ENCODE measurements around the gene HSDL2. TPM values are rescaled to one million over a fixed set of nuclear protein-coding genes. Genes with fewer than 3 reads are reported as not detected.

HSDL2 gene
- total and polyA plus RNA-seq, 2 of the 4 experiments (the other 2 are of a cell fraction) = 17.7 to 65.8 TPM

DNA sequence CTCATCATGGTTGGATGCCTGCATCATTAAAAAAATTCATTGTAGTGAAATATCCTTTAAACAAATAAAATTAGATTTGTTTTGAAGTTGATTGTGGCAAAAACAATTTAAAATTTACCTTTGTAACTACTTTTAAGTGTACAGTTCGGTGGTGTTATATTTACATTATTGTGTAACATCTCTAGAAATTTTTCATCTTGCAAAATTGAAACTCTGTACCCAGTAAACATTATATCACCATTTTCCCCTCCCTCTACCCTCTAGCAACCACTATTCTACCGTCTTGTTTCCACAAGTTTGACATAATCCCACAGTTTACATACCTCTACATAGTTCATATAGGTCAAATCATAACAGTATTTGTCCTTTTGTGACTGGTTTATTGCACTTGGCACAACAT lies 104.7 kb downstream of the HSDL2 start:
- no peak overlapping the region for H2BK20ac ChIP-seq (ENCODE audit: low read depth, low read length)
- no peak overlapping the region for H2BK15ac ChIP-seq (ENCODE audit: low read depth, low read length)
- dilution Hi-C loops (cut with HindIII; ENCODE audit: low sequenced_read_pairs, unreplicated experiment) (no loop called here), intact Hi-C loops (cut with micrococcal nuclease) (loop anchor here (5.0 kb wide), 1 partner anchor 73 kb away; no protein-coding TSS in a partner anchor), in situ Hi-C loops (cut with MboI; ENCODE audit: low sequenced_read_pairs) (no loop called here)
- CTCF ChIA-PET = no interaction called here
- no peak overlapping the region for H3K18ac ChIP-seq (ENCODE audit: low read depth, low read length)
- no CpG with 5 or more reads among the region's 2 CpGs for WGBS, 2 experiments (ENCODE audit: extremely low coverage in 2 of 2, insufficient read length in 1 of 2)
- no peak overlapping the region for H3K9ac ChIP-seq (ENCODE audit: low read depth, low read length)
- H3K27ac ChIP-seq (ENCODE audit: insufficient read depth, low read length) = no peak overlapping the region
- H2BK120ac ChIP-seq (ENCODE audit: low read depth, low read length) = no peak overlapping the region
- H3K4ac ChIP-seq (ENCODE audit: low read depth, low read length) = no peak overlapping the region
- H3K9me1 ChIP-seq (ENCODE audit: insufficient read depth, low read length) = peaks cover 5% of the 10 kb centered on the region; the same call in 1 of the 2 replicates
- no peak overlapping the region for H2AFZ ChIP-seq (replicated peaks; ENCODE audit: low read length, poor library complexity)
- H3K9me3 ChIP-seq (ENCODE audit: control insufficient read depth, insufficient read depth, low read length) = no peaks in the 10 kb centered on the region
- H3K27me3 ChIP-seq (ENCODE audit: control insufficient read depth, insufficient read depth, low read length) = no peaks in the 10 kb centered on the region
- H4K8ac ChIP-seq (ENCODE audit: low read depth in 2 of 2, low read length in 2 of 2) = no peak overlapping the region
- H3K4me2 ChIP-seq (ENCODE audit: low read depth, low read length) = no peak overlapping the region
- POLR2A ChIA-PET (ENCODE audit: unreplicated experiment) = no interaction called here
- no TSS peak for BruUV-seq (replicated peaks)
- 0 out of 2 replicates have a peak, but pooled peaks cover 1% of the 10 kb centered on the region for H3K36me3 ChIP-seq (ENCODE audit: control insufficient read depth, insufficient read depth, low read length)
- H3K14ac ChIP-seq (replicated peaks; ENCODE audit: low read depth, low read length) = no peak overlapping the region
- no peak overlapping the region for H3K56ac ChIP-seq (ENCODE audit: extremely low read depth, insufficient read depth, low read length)
- H2BK5ac ChIP-seq (ENCODE audit: low read depth, low read length, poor library complexity, severe bottlenecking) = no peak overlapping the region
- H4K91ac ChIP-seq (ENCODE audit: insufficient read depth, low read depth, low read length) = no peak overlapping the region
- no peak overlapping the region for H3K23ac ChIP-seq (ENCODE audit: low read depth, low read length)
- H4K5ac ChIP-seq (ENCODE audit: low read depth, low read length) = no peak overlapping the region
- ATAC-seq (ENCODE audit: low read depth) (no peak), DNase-seq (no peak)
- H3K79me1 ChIP-seq (ENCODE audit: low read depth in 1 of 2, low read length in 2 of 2) = peaks cover 7 to 14% of the 10 kb centered on the region in 2 experiments; a peak in 2 of 4 replicates
- TF ChIP-seq, protein P1, sequence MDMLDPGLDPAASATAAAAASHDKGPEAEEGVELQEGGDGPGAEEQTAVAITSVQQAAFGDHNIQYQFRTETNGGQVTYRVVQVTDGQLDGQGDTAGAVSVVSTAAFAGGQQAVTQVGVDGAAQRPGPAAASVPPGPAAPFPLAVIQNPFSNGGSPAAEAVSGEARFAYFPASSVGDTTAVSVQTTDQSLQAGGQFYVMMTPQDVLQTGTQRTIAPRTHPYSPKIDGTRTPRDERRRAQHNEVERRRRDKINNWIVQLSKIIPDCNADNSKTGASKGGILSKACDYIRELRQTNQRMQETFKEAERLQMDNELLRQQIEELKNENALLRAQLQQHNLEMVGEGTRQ (IDR thresholded peaks at IDR 0.05; ENCODE audit: low read depth, low read length) = no peak
- TF ChIP-seq MAFK (IDR thresholded peaks at IDR 0.05; ENCODE audit: low read depth, low read length) = no peak
- TF ChIP-seq CEBPB (IDR thresholded peaks at IDR 0.05; ENCODE audit: low read depth, low read length) = peak; percentile 37; the same call in 1 of the 2 replicates
- H2AK5ac ChIP-seq (ENCODE audit: low read depth, low read length) = no peak overlapping the region
- H3K4me1 ChIP-seq (ENCODE audit: control insufficient read depth, insufficient read depth, low read length) = peaks cover 5% of the 10 kb centered on the region; the same call in 1 of the 2 replicates
- no peak overlapping the region for H3K4me3 ChIP-seq (ENCODE audit: insufficient read depth, low read depth, low read length)
- H2AK9ac ChIP-seq (replicated peaks; ENCODE audit: low read depth, low read length, poor library complexity) = no peak overlapping the region
- no peaks in the 10 kb centered on the region; the same call in 1 of the 2 replicates for H4K20me1 ChIP-seq (ENCODE audit: insufficient read depth, low read length)
